ENCODE data around the gene ARNT2.

The ARNT2 gene

DNA sequence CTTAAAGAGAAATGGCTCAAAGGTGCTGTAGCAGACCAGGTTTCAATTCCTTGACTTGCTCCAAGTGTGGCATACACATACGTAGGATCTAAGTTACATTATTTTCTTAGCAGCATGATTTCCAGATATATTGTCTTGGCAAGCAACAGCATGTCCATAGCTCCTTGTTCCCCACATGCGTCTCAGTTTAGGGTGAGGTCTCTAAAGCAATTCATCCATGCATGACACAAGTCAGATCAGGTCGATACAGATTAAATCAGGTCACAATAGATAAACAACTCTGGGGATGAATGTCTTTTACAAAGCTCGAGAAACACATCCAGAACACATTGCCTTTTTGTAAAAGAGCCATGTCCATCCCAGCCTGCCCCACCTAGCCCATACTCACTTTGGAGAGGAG lies 182.0 kb downstream of the ARNT2 start:
- no peak for TF ChIP-seq CTCF (IDR thresholded peaks at IDR 0.05; ENCODE audit: low read depth, low read length)
- no peak overlapping the region for H3K4me3 ChIP-seq (ENCODE audit: low read depth, low read length)

GRCh38 chr15:80587007-80587406 lies 182.8 kb downstream of the ARNT2 start:
- no peak overlapping the region for H3K4me3 ChIP-seq (ENCODE audit: low read depth, low read length)
- TF ChIP-seq CTCF (IDR thresholded peaks at IDR 0.05; ENCODE audit: low read depth, low read length), result no peak

- TF ChIP-seq CTCF (IDR thresholded peaks at IDR 0.05; ENCODE audit: low read depth, low read length), result no peak
- no peak overlapping the region for H3K4me3 ChIP-seq (ENCODE audit: low read depth, low read length)
Measured at GRCh38 chr15:80587816-80588456, 183.8 kb downstream of the ARNT2 start.

DNA sequence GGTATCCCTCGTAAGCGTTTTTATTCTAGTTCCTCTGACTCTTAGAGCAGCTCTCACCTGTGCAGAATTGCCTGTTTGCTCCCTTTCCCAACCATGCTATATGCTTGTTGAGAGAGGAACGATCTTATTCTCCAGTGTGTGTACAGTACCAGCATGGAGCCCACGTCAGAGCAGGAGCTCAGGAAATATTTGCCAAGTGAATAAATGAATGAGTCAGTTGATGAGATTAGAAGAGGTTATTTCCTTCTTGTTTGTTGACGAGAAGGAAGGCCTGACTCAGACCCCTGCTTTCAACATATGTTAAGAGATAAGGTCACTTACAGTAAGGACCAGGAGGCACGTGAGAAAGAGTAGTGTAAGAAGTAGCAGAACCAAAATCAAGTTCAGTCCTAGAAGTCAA lies 184.6 kb downstream of the ARNT2 start:
- no peak for TF ChIP-seq CTCF (IDR thresholded peaks at IDR 0.05; ENCODE audit: low read depth, low read length)
- no peak overlapping the region for H3K4me3 ChIP-seq (ENCODE audit: low read depth, low read length)

DNA sequence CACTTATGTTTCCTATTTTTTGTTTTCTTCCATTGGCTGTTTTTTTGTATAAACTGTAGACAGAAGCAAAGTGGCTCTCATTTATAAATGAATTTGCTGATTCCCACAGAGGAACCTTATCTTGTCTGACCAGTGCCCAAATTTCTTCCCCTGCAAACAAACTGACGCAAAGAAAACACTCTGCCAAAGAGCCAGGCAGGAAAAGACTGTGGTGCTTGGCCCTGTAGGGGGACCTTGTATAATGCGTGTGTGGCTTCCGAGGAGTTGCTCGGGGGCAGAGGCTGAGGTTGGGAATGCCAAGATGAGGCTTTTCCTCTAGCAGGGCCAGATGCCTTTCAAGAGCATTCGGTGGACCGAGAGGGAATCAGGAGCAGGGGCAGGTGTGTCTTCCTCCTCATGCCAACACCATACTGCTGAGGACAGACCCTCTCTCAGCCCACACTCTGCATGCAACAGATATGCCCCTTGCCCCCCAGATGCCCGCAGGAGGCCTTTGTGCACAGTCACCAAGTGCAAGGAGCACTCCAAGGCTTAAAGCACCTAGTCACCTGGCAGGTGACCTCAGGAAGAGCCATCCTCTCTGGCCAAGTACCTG lies 186.7 kb downstream of the ARNT2 start:
- H3K4me3 ChIP-seq (ENCODE audit: low read depth, low read length), result no peak overlapping the region
- TF ChIP-seq CTCF (IDR thresholded peaks at IDR 0.05; ENCODE audit: low read depth, low read length), result no peak

- no peak for TF ChIP-seq CTCF (IDR thresholded peaks at IDR 0.05; ENCODE audit: low read depth, low read length)
- H3K4me3 ChIP-seq (ENCODE audit: low read depth, low read length), result no peak overlapping the region
Measured at GRCh38 chr15:80591471-80591870, 187.3 kb downstream of the ARNT2 start.

DNA sequence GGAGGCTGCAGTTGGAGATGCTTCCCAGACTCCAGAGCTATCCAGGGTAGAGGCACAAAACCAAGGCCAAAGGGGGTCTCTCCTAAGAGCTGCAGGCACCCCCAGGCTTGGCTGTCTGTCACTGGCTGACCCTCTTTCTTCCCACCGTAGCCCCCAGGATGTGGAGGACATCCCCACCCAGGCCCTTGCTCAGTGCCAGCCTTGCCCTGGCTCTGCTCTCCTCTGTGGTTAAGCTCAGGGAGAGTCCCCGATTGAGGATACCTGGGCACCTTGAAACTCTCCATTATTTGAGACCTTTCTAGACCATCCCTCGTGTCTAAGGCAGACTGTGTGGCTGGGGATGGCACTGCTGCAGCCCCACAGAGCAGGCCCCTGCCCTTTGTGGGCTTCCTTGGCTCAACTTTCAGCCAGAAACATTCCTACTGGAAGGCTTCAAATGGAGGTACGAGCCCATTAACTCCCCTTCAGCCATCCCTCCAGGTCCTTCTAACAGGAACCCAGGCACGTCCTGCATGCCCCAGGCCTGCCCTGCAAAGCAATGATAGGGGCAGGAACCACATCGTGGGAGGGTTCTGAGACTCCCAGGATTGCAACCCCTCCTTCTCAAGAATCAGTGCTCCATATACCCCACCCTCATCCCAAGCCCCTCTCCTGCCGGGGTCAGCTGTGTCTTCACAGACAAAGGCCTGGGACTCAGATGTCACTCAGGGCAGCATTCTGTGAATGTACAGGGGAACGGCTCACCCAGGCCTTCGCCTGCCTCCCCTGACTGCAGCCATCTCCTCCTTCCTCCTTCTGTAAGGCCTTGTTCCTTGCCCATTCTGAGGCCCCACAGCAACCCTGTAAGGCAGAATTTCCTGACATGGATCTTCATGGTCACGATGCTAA lies 188.0 kb downstream of the ARNT2 start:
- no peak for TF ChIP-seq CTCF (IDR thresholded peaks at IDR 0.05; ENCODE audit: low read depth, low read length)
- H3K4me3 ChIP-seq (ENCODE audit: low read depth, low read length), result no peak overlapping the region
